Limb (tissue), 2 donors: ENCODE results near the gene DDIT3.

Source experiments
- DNase-seq, 2 donors: peaks; one replicate each; pipeline ENCODE4 v3.0.0-alpha.2; 2016; ENCODE audit errors: extremely low spot score in 2 of 2

Gene DDIT3

GRCh38 chr12:57487055-57487596 lies 33.2 kb downstream of the DDIT3 start:
- DNase-seq, result no peak

DNA sequence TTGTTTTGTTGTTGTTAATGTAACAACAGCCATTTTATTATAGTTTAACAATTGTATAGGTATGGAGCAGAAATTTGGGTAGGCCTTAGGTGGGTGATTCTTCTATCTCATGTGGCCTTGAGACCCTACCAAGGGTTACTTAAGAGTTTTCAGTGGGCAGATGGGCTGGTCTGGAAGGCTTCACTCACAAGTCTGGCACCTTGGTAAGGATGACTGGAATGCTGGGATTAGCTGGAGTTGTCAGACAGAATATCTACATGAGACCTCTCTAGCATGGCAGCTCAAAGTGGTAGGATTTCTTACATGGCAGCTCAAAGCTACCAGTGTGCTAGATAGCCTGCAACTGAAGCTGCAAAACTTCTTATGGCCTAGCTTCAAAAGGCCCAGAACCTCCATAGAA lies 34.6 kb downstream of the DDIT3 start:
- no peak for DNase-seq

- DNase-seq, result no peak
Measured at GRCh38 chr12:57483466-57483865, 36.8 kb downstream of the DDIT3 start.

GRCh38 chr12:57481671-57482070 lies 38.6 kb downstream of the DDIT3 start:
- DNase-seq, result no peak

- no peak for DNase-seq
Measured at GRCh38 chr12:57479376-57480115, 40.8 kb downstream of the DDIT3 start, which contains the start of gene ARHGAP9. ARHGAP9 (minus strand) TSS chr12:57479866; CDS start chr12:57479406, 460 bp downstream.

- DNase-seq, result no peak
Measured at GRCh38 chr12:57479043-57479375, 41.3 kb downstream of the DDIT3 start.

GRCh38 chr12:57477710-57478681 lies 42.3 kb downstream of the DDIT3 start:
- no peak for DNase-seq

DNA sequence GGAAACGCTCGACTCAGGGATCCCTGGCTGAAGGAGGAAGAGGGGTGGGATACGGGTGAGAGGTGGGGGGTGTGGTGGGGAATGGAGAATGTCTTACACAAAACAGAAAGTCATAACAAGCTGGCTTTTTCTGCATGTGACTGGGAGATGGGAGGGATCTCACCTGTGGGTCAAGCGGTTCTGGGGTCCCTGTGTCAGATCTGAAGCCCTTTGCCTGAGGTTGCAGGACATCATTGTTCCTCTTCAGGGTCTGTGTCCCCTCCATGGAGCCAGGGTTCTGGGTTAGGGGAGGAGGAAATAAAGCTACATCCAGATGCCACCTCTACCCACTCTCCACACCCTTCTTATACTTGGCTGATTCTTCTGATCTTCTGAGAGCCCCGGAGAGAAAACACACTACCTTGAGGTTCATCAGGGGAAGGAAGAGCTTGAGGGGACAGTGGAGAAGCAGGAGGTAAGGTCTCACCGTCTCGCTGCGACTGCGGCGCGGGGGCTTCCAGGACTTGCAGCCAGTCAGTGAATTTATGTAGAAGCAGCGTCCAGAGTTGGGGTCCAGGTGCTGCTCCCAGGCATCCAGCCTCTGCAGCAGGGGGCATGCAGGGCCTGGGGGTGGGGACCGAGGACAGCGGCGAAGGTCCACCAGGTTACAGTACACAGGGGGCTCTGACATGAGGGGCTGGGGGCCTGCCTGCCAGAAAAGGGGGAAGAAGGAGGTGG lies 43.2 kb downstream of the DDIT3 start:
- DNase-seq, result no peak

DNA sequence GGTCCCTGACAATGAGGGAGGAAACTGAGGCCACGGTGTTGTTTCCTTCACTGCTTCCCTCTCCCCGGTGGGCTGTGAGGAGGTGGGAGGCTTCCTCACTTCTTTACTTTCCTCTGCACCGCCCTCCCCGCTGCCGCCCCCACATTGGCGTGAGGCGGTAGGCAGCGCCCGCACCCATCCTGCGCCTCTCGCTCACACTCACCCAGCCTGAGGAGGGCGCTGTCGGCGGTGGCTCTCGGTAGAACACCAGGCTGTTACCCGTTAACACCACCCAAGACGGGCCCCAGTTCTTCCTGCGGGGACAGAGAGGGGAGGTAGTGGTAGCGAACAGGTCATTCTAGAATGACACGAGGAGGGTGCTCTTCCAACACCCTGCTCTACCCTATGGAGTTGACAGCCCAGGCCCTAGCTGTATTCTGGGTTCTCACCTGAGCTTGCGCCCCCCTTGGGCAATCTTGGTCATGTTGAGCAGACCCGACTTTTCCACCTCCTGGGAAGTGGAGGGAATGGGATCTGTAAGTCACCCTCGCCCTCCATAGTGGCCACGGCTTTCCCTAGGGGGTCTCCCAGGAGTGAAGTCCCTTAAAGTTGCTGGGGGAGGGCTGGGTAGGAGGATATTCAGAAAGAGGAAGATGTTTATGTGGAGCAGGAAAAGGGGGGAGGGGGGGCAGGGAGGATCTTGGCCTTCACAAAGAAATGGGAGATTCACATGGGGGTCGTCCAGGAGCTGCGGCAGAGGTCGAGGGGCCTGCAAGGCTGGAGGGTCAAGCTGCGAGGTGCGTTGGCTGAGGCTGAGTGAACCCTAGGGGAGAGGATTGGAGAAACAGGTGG lies 43.9 kb downstream of the DDIT3 start:
- DNase-seq, result no peak

DNA sequence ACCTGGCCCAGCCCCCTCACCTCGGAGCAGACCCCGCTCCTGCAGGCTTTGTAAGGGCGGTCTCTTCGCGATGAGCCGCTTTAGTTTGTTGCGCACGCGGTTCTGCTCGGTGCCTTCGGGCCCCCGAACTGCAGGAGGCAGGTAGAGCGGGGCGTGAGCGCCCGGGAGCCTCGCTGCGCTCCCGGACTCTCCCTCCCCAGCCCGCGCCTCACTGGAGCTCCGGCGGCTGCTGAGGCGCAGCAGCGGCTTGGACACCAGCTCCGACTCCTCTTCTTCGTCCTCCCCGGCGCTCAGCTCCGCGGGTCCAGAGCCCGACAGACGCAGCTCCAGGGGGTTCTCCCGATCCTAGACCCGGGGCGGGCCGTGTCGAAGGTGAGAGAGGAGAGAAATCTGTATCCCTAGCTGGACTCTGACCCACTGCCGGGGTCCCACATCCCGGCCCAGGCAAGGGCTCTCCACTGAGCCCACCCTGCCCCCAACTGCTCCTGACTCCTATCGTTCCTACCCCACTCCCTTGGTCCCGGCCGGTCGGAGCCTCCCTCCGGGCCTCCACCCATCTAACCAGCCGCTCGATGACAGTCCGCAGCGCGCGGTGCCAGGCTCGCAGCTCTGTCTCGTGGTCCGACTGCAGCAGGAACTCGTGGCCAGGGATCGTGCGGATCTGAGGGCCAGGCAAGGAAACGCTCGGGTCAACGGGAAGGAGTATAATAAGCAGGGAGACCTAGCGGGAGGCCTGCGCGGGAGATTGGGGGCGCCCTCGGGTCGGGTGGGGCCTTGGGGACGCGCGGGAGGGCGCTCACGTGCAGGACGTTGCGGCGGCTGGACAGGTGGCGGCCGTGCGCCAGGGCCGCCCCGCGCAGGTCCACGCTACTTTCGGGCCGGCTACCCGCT lies 44.8 kb downstream of the DDIT3 start:
- DNase-seq, result no peak

DNA sequence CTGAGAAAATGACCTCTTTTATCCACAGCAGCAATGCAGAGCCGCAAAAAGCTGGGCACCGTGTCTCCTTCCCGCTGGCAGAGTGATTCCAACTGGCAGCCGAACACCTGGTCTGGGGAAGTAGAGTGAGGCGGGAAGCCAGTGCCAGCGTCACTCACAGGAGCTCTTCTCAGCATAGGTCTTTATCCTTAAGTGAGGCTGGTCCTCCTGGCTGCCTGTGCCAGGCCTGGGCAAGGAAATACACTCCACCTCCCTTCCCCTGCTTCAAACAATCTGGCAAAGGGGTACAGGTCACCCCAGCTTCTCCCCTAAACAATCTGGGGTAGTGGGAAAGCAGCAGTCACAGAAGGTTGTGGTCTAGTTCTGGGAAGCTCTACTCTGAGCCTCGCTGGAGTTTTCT lies 45.5 kb downstream of the DDIT3 start:
- no peak for DNase-seq

- DNase-seq, result no peak
Measured at GRCh38 chr12:57474430-57474829, 45.9 kb downstream of the DDIT3 start.

DNA sequence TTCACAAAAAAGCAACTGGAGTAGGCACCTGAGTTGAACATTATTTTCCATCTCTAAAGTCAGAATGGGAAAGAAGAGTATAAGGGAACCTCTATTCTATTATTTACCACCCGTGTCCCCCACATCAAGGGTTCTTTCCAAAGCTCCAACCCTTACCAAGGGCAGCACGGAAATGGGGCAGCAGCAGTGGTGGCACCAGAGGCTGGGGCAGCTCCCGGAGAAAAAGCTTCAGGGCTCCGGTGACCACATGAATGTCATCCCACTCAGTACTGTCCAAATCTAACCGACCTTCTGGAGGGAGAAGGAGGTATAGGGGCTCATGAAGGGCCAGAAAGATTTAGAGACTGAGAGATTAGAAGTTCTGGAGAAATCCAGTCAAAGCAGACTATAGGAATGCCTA lies 46.4 kb downstream of the DDIT3 start:
- DNase-seq, result no peak

- no peak for DNase-seq
Measured at GRCh38 chr12:57473392-57473791, 46.9 kb downstream of the DDIT3 start.

GRCh38 chr12:57472391-57472790 lies 47.9 kb downstream of the DDIT3 start:
- DNase-seq, result no peak

DNA sequence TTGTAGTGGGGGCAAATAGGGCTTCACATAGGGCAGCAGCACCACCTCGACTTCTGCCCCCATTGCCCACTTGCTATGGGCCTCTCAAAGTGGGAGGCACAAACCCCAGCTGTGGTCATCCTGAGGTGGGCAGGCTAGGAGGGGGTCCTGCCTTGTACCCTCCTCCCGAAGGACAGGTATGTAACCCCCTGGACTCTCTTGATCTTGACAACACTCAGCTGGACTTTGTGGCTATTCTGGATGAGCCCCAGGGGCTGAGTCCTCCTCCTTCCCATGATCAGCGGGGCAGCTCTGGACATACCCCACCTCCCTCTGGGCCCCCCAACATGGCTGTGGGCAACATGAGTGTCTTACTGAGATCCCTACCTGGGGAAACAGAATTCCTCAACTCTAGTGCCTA lies 48.7 kb downstream of the DDIT3 start:
- DNase-seq, result no peak

- no peak for DNase-seq
Measured at GRCh38 chr12:57470970-57471656, 49.2 kb downstream of the DDIT3 start.

DNA sequence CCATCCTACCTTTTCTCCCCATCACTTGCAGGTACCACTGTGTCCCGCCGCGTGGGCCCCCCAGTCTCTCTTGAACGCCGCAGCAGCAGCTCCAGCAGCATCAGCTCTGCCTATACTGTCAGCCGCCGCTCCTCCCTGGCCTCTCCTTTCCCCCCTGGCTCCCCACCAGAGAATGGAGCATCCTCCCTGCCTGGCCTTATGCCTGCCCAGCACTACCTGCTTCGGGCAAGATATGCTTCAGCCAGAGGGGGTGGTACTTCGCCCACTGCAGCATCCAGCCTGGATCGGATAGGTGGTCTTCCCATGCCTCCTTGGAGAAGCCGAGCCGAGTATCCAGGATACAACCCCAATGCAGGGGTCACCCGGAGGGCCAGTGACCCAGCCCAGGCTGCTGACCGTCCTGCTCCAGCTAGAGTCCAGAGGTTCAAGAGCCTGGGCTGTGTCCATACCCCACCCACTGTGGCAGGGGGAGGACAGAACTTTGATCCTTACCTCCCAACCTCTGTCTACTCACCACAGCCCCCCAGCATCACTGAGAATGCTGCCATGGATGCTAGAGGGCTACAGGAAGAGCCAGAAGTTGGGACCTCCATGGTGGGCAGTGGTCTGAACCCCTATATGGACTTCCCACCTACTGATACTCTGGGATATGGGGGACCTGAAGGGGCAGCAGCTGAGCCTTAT lies 49.9 kb downstream of the DDIT3 start:
- DNase-seq, result no peak
